GM12878 (cell line): ENCODE results near the gene SPATA31D1. TPM values are rescaled to one million over a fixed set of nuclear protein-coding genes. Genes with fewer than 3 reads are reported as not detected.

ENCODE experiments used
- ATAC-seq: fragments of 200-7000 bp; cut with Tn5 transposase; 3 replicates; pipeline ENCODE4 v1.9.1; 2020; ENCODE audit warnings: mild to moderate bottlenecking, moderate library complexity
- BruUV-seq: library from RNA; stranded (reverse); fragments of 400-500 nt; replicated peaks from 2 replicates; lab custom pipeline; 2021; lab: Mats Ljungman, UMichigan
- CTCF ChIA-PET: fragments of 300-600 bp; sonication (Branson Sonifier 250); formaldehyde crosslinking; extraction: SDS; loops from one replicate; lab custom pipeline; 2021; ENCODE audit warnings: inconsistent platforms; lab: Yijun Ruan, JAX
- POLR2A ChIA-PET: fragments of 350-600 bp; formaldehyde crosslinking; extraction: SDS; loops from one replicate; lab custom pipeline; 2021; ENCODE audit warnings: inconsistent platforms; lab: Charles Lee
- RAD21 ChIA-PET: fragments of 300-600 bp; sonication (Branson Sonifier 250); formaldehyde crosslinking; loops from one replicate; lab custom pipeline; 2023; ENCODE audit warnings: antibody characterized with exemption; ENCODE audit not compliant: unreplicated experiment; lab: Charles Lee
- SMC1A ChIA-PET: fragments of 300-600 bp; sonication (Branson Sonifier 250); formaldehyde crosslinking; loops from one replicate; lab custom pipeline; 2023; ENCODE audit not compliant: unreplicated experiment, uncharacterized antibody; lab: Charles Lee
- DNase-seq: peaks from one replicate; pipeline ENCODE4 v3.0.0-alpha.2; 2011; ENCODE audit warnings: low read depth, low spot score
- FAIRE-seq: peaks from 3 replicates; lab custom pipeline; 2011; peaks lifted over from hg19 to GRCh38; lab: Jason Lieb, UNC
- H2AFZ ChIP-seq: 2 replicates; pipeline ENCODE4 v1.6.0; 2011; ENCODE audit warnings: low read depth, low read length, control low read depth; ENCODE audit not compliant: control insufficient read depth
- H3K27ac ChIP-seq: 2 replicates; pipeline ENCODE4 v1.5.1; 2011; ENCODE audit warnings: control low read depth; ENCODE audit not compliant: control insufficient read depth, insufficient read depth
- H3K27me3 ChIP-seq, 2 experiments: replicated peaks in 1 of 2; 2 replicates each; pipeline versions ENCODE4 v1.6.0 to v1.6.1; 2011; ENCODE audit warnings: low read length in 1 of 2; ENCODE audit not compliant: control insufficient read depth in 2 of 2, insufficient read depth in 2 of 2
- H3K36me3 ChIP-seq, 2 experiments: 2 replicates each; pipeline ENCODE4 v1.5.1; 2011; ENCODE audit warnings: low read length in 1 of 2; ENCODE audit not compliant: control insufficient read depth in 2 of 2, insufficient read depth in 2 of 2
- H3K4me1 ChIP-seq: 2 replicates; pipeline ENCODE4 v1.6.1; 2011; ENCODE audit warnings: mild to moderate bottlenecking, low read length, moderate library complexity, mixed read lengths; ENCODE audit not compliant: control insufficient read depth, insufficient read depth
- H3K4me2 ChIP-seq: 2 replicates; pipeline ENCODE4 v1.6.0; 2011; ENCODE audit warnings: control low read depth; ENCODE audit not compliant: control insufficient read depth, insufficient read depth
- H3K4me3 ChIP-seq: fragments of 200-600 bp; sonication (generic); 2 replicates; pipeline ENCODE4 v1.5.1; 2016
- H3K79me2 ChIP-seq: 2 replicates; pipeline ENCODE4 v1.6.0; 2011; ENCODE audit warnings: low read length; ENCODE audit not compliant: control insufficient read depth, insufficient read depth
- H3K9ac ChIP-seq: 2 replicates; pipeline ENCODE4 v1.8.0; 2011; ENCODE audit warnings: low read length, control low read depth, mixed read lengths; ENCODE audit not compliant: control insufficient read depth, insufficient read depth
- H3K9me3 ChIP-seq: replicated peaks from 3 replicates; pipeline ENCODE4 v1.5.1; 2011; ENCODE audit warnings: mild to moderate bottlenecking, low read length; ENCODE audit not compliant: control insufficient read depth, insufficient read depth
- H4K20me1 ChIP-seq: 2 replicates; pipeline ENCODE4 v1.6.0; 2011; ENCODE audit not compliant: control insufficient read depth, insufficient read depth
- ASH2L ChIP-seq: fragments of 300-600, 200-600 bp; sonication (generic); IDR thresholded peaks from 2 replicates; pipeline ENCODE4 v1.6.1; 2017; ENCODE audit warnings: low read depth, mild to moderate bottlenecking, borderline replicate concordance
- ATF3 ChIP-seq: IDR thresholded peaks from 2 replicates; pipeline ENCODE4 v1.6.1; 2011; ENCODE audit warnings: low read depth, mild to moderate bottlenecking, low read length, moderate library complexity, borderline replicate concordance; ENCODE audit errors: extremely low read depth
- CREB1 ChIP-seq: IDR thresholded peaks from 2 replicates; pipeline ENCODE4 v1.6.1; 2012; ENCODE audit warnings: low read depth, mild to moderate bottlenecking, inconsistent platforms
- IRF3 ChIP-seq: fragments of 450-650 bp; IDR thresholded peaks from 2 replicates; pipeline ENCODE4 v1.6.1; 2014; ENCODE audit warnings: mild to moderate bottlenecking
- MEF2A ChIP-seq: IDR thresholded peaks from 2 replicates; pipeline ENCODE4 v1.6.1; 2011; ENCODE audit warnings: low read depth, mild to moderate bottlenecking, low read length, moderate library complexity; ENCODE audit not compliant: insufficient read depth
- PKNOX1 ChIP-seq: fragments of 450-650 bp; IDR thresholded peaks from 2 replicates; pipeline ENCODE4 v1.6.1; 2016; ENCODE audit warnings: mild to moderate bottlenecking
- SREBF2 ChIP-seq: IDR thresholded peaks from 2 replicates; pipeline ENCODE4 v1.6.1; 2012; ENCODE audit warnings: mild to moderate bottlenecking, low read length
- SRF ChIP-seq, 2 experiments: IDR thresholded peaks; 2 replicates each; pipeline ENCODE4 v1.6.1; 2011; ENCODE audit warnings: low read depth in 2 of 2, low read length in 2 of 2, mild to moderate bottlenecking in 1 of 2, moderate library complexity in 1 of 2
- TARDBP ChIP-seq: IDR thresholded peaks from 2 replicates; pipeline ENCODE4 v1.6.1; 2016; ENCODE audit warnings: borderline replicate concordance
- ZBTB4 ChIP-seq: fragments of 450-650 bp; formaldehyde crosslinking; IDR thresholded peaks from 2 replicates; pipeline ENCODE4 v1.4.0; 2022; ENCODE audit warnings: mild to moderate bottlenecking, moderate library complexity
- in situ Hi-C: fragments of 300-500 bp; cut with MboI; formaldehyde crosslinking; loops from 9 replicates; pipeline ENCODE4 v1.14.3; 2018; ENCODE audit warnings: mixed read lengths
- intact Hi-C: fragments of 100-400 bp; cut with micrococcal nuclease; formaldehyde crosslinking; loops from one replicate; pipeline ENCODE4 v1.14.2; 2022; ENCODE audit not compliant: unreplicated experiment
- polyA plus RNA-seq, 11 experiments: library from polyadenylated mRNA; depleted of rRNA in 4 of 11; unstranded in 6 of 11; stranded (reverse) in 5 of 11; fragments of >200 nt; fragmentation: Nextera tagmentation in 4 of 11; fragmentation: Illumina TruSeq in 1 of 11; extraction: Ambion mirVana in 4 of 11; extraction: Trizol in 1 of 11; gene quantifications; 1 replicate in 1 of 11; 2 replicates in 10 of 11; pipeline versions ENCODE4 v1.2.1 to v1.2.3, GENCODE V29; 2011 to 2016; ENCODE audit warnings: inconsistent platforms in 2 of 11, missing spikeins in 2 of 11, low read depth in 1 of 11
- total RNA-seq, 4 experiments: library from RNA; depleted of rRNA in 3 of 4; stranded (reverse); fragments of >200 nt in 3 of 4; fragmentation: Illumina TruSeq in 1 of 4; extraction: Trizol in 1 of 4; gene quantifications; 2 replicates each; pipeline versions ENCODE4 v1.2.1 to v1.2.3, GENCODE V29; 2013 to 2021

The SPATA31D1 gene
- total and polyA plus RNA-seq, 10 of the 15 experiments (the other 5 are each of a cell fraction or from before 2014, with no cell fraction given) = 0.01 to 0.45 (median 0.05) TPM; not detected in 4

- no peak for TF ChIP-seq TARDBP
- no peak for TF ChIP-seq ZBTB4
- no peak for TF ChIP-seq SRF (IDR thresholded peaks at IDR 0.05; ENCODE audit: low read depth in 2 of 2, low read length in 2 of 2)
- TF ChIP-seq, all 136 proteins: peak for 0
These were observed 5.1 kb downstream of the SPATA31D1 start (continued) for GRCh38 chr9:81993656-81994055.

GRCh38 chr9:81999806-82000205, 11.2 kb downstream of the SPATA31D1 start:
- ATAC-seq (no peak), FAIRE-seq (no peak), DNase-seq (no peak)
- Histone ChIP-seq H3K27me3 (no peaks in the 10 kb centered on the region), H2AFZ (no peak overlapping the region), H3K79me2 (no peaks in the 10 kb centered on the region), H3K36me3 (no peaks in the 10 kb centered on the region), H4K20me1 (no peaks in the 10 kb centered on the region), H3K9me3 (no peaks in the 10 kb centered on the region), H3K9ac (no peak overlapping the region), H3K4me3 (no peak overlapping the region), H3K4me2 (no peak overlapping the region), H3K27ac (no peak overlapping the region), H3K4me1 (no peaks in the 10 kb centered on the region)
- CTCF ChIA-PET = no interaction called here
- POLR2A ChIA-PET = no interaction called here
- in situ Hi-C loops (no loop called here), intact Hi-C loops (loop anchor here (10.0 kb wide), 1 partner anchor 495 kb away; no protein-coding TSS in a partner anchor)
- no TSS peak for BruUV-seq
- SMC1A ChIA-PET = no interaction called here
- RAD21 ChIA-PET = no interaction called here
- TF ChIP-seq ASH2L (no peak), IRF3 (no peak), PKNOX1 (no peak), SREBF2 (no peak), ATF3 (no peak), CREB1 (no peak), MEF2A (no peak)
